Caki2 (cell line): Measurements from ENCODE around the gene NKIRAS1. TPM values are rescaled to one million over a fixed set of nuclear protein-coding genes. Genes with fewer than 3 reads are reported as not detected.
"Not testable (repeated sequence)": the region's sequence is repeated elsewhere in the genome, so short reads cannot be mapped to it uniquely, and the experiment has no call there.

ENCODE experiments used
- DNase-seq: peaks from one replicate; pipeline ENCODE4 v3.0.0-alpha.2; 2015; ENCODE audit warnings: low read depth
- in situ Hi-C: cut with HindIII; loops from 2 replicates; pipeline ENCODE4 v1.10.0; 2016; ENCODE audit warnings: low sequenced_read_pairs, low pct_unique_long_range_greater_than_20kb, mixed read lengths
- total RNA-seq: library from RNA; depleted of rRNA; stranded (reverse); fragments of >200 nt; shearing (Covaris generic); gene quantifications from 2 replicates; pipeline ENCODE4 v1.2.3, GENCODE V29; 2014; ENCODE audit warnings: low replicate concordance

The NKIRAS1 gene
- total RNA-seq, 1 experiment from 2014 or later = 14.3 TPM

- no peak for DNase-seq
- in situ Hi-C loops = no loop called here
These were observed 27.4 kb upstream of the NKIRAS1 start for GRCh38 chr3:23944007-23944783.

GRCh38 chr3:23942546-23942945 is 25.8 kb upstream of the NKIRAS1 start:
- in situ Hi-C loops = no loop called here
- no peak for DNase-seq

GRCh38 chr3:23941440-23941839 is 24.6 kb upstream of the NKIRAS1 start:
- in situ Hi-C loops = no loop called here
- no peak for DNase-seq

- in situ Hi-C loops = no loop called here
These were observed 24.0 kb upstream of the NKIRAS1 start for GRCh38 chr3:23940775-23941174.

GRCh38 chr3:23938688-23939087 is 21.9 kb upstream of the NKIRAS1 start:
- in situ Hi-C loops = no loop called here
- DNase-seq = no peak

More at GRCh38 chr3:23940775-23941174, 24.0 kb upstream of the NKIRAS1 start:
- no peak for DNase-seq

GRCh38 chr3:23937296-23937695 is 20.5 kb upstream of the NKIRAS1 start:
- DNase-seq = no peak
- in situ Hi-C loops = no loop called here

- DNase-seq = no peak
- in situ Hi-C loops = no loop called here
These were observed 17.5 kb upstream of the NKIRAS1 start for GRCh38 chr3:23934253-23934652.

GRCh38 chr3:23932571-23932970 is 15.8 kb upstream of the NKIRAS1 start:
- in situ Hi-C loops = no loop called here
- no peak for DNase-seq

- DNase-seq = no peak
- in situ Hi-C loops = no loop called here
These were observed 14.8 kb upstream of the NKIRAS1 start for GRCh38 chr3:23931597-23931996.

GRCh38 chr3:23928524-23928923 is 11.7 kb upstream of the NKIRAS1 start:
- in situ Hi-C loops = no loop called here
- peak; percentile 65 for DNase-seq

- in situ Hi-C loops = no loop called here
- DNase-seq = no peak
These were observed 9.9 kb upstream of the NKIRAS1 start for GRCh38 chr3:23926736-23927135.

- in situ Hi-C loops = no loop called here
- no peak for DNase-seq
These were observed 9.5 kb upstream of the NKIRAS1 start for GRCh38 chr3:23926246-23926645.

- in situ Hi-C loops = no loop called here
- peak; percentile 83 for DNase-seq
These were observed 7.0 kb upstream of the NKIRAS1 start for GRCh38 chr3:23923786-23924185.

GRCh38 chr3:23921052-23921511 is 4.3 kb upstream of the NKIRAS1 start:
- in situ Hi-C loops = no loop called here
- no peak for DNase-seq

- in situ Hi-C loops = no loop called here
- no peak for DNase-seq
These were observed 3.4 kb upstream of the NKIRAS1 start for GRCh38 chr3:23920151-23920655.

GRCh38 chr3:23919628-23920027 is 2.8 kb upstream of the NKIRAS1 start:
- no peak for DNase-seq
- in situ Hi-C loops = no loop called here

- in situ Hi-C loops, DNase-seq: not testable (repeated sequence)
These were observed 1.5 kb upstream of the NKIRAS1 start for GRCh38 chr3:23918331-23918730.

- in situ Hi-C loops, DNase-seq: not testable (repeated sequence)
These were observed 1.0 kb upstream of the NKIRAS1 start for GRCh38 chr3:23917679-23918303.

- no peak for DNase-seq
- in situ Hi-C loops = no loop called here
These were observed 471 bp downstream of the NKIRAS1 start for GRCh38 chr3:23916152-23916885.
